Measurements from ENCODE around the gene RNASEH1. TPM values are rescaled to one million over a fixed set of nuclear protein-coding genes. Genes with fewer than 3 reads are reported as not detected.

RNASEH1 gene
- total and polyA plus RNA-seq, 2 of the 4 experiments (the other 2 are of a cell fraction), result 23.5 to 23.7 TPM

GRCh38 chr2:3584608-3585260 is 26.6 kb upstream of the RNASEH1 start (continued):
- no peak for TF ChIP-seq USF2 (IDR thresholded peaks at IDR 0.05; ENCODE audit: low read depth, low read length)

DNA sequence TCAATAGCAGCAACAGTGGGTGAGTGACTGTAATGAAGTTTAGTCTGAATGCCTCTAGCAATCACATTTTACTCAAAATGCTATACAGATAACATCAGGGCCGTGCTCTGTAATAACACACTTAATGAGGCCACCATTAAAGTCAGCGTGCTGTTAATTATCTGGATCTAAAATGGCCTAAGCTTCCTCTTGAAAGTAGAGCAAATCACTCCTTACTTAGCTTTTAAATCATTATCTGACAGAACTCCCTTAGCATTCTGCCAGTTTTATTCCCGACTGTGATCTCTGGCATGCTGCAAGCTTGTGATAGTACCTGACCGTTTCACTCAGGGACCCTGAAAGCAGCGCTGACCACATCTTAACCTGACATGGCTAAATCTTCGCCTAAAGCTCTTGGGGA is 25.9 kb upstream of the RNASEH1 start:
- peak overlapping the region; percentile 50 for H2BK20ac ChIP-seq (ENCODE audit: low read depth, low read length)

More for the DNA sequence above, 25.9 kb upstream of the RNASEH1 start:
- Histone ChIP-seq H2BK15ac (ENCODE audit: low read depth, low read length) (peak overlapping the region; percentile 93; the same call in 1 of the 3 replicates), H4K20me1 (ENCODE audit: insufficient read depth, low read length) (peaks cover 22% of the 10 kb centered on the region), H3K14ac (replicated peaks; ENCODE audit: low read depth, low read length) (peak overlapping the region; percentile 69; the same call in 1 of the 2 replicates), H3K4me2 (ENCODE audit: low read depth, low read length) (no peak overlapping the region), H3K9me1 (ENCODE audit: insufficient read depth, low read length) (peaks cover 12% of the 10 kb centered on the region), H2BK5ac (ENCODE audit: low read depth, low read length, poor library complexity, severe bottlenecking) (peak overlapping the region; percentile 41), H3K36me3 (ENCODE audit: control insufficient read depth, insufficient read depth, low read length) (peaks cover 28% of the 10 kb centered on the region), H2AK9ac (replicated peaks; ENCODE audit: low read depth, low read length, poor library complexity) (peak overlapping the region; percentile 51), H3K27me3 (ENCODE audit: control insufficient read depth, insufficient read depth, low read length) (no peaks in the 10 kb centered on the region), H3K4ac (ENCODE audit: low read depth, low read length) (peak overlapping the region; percentile 90), H3K56ac (ENCODE audit: extremely low read depth, insufficient read depth, low read length) (no peak overlapping the region), H3K18ac (ENCODE audit: low read depth, low read length) (no peak overlapping the region; the same call in 1 of the 2 replicates), H3K4me1 (ENCODE audit: control insufficient read depth, insufficient read depth, low read length) (peaks cover 21% of the 10 kb centered on the region), H3K4me3 (ENCODE audit: insufficient read depth, low read depth, low read length) (no peak overlapping the region), H3K27ac (ENCODE audit: insufficient read depth, low read length) (peak overlapping the region; percentile 82), H3K9ac (ENCODE audit: low read depth, low read length) (peak overlapping the region; percentile 2; the same call in 1 of the 2 replicates), H3K79me1 (ENCODE audit: low read depth in 1 of 2, low read length in 2 of 2) (peaks cover 30 to 61% of the 10 kb centered on the region in 2 experiments; a peak in 3 of 4 replicates), H4K8ac (ENCODE audit: low read depth in 2 of 2, low read length in 2 of 2) (peak overlapping the region; percentile 85 to 99; a peak in 3 of 4 replicates), H3K9me3 (ENCODE audit: control insufficient read depth, insufficient read depth, low read length) (no peaks in the 10 kb centered on the region), H2BK120ac (ENCODE audit: low read depth, low read length) (peak overlapping the region; percentile 91), H2AFZ (replicated peaks; ENCODE audit: low read length, poor library complexity) (no peak overlapping the region), H4K5ac (ENCODE audit: low read depth, low read length) (peak overlapping the region; percentile 33), H2AK5ac (ENCODE audit: low read depth, low read length) (peak overlapping the region; percentile 85; the same call in 1 of the 2 replicates), H4K91ac (ENCODE audit: insufficient read depth, low read depth, low read length) (peak overlapping the region; percentile 70), H3K23ac (ENCODE audit: low read depth, low read length) (peak overlapping the region; percentile 91; the same call in 1 of the 2 replicates)
- ChIA-PET POLR2A (ENCODE audit: unreplicated experiment) (interaction anchor here (0.6 to 1.0 kb wide), 2 partner anchors 8 to 31 kb away, joined by 3 read pairs; no protein-coding TSS in a partner anchor), CTCF (interaction anchor here (0.8 kb wide), 1 partner anchor 45 kb away, joined by 3 read pairs; no protein-coding TSS in a partner anchor)
- dilution Hi-C loops (cut with HindIII; ENCODE audit: low sequenced_read_pairs, unreplicated experiment) (no loop called here), intact Hi-C loops (cut with micrococcal nuclease) (loop anchor here (2.0 kb wide), 1 partner anchor 67 kb away; no protein-coding TSS in a partner anchor), in situ Hi-C loops (cut with MboI; ENCODE audit: low sequenced_read_pairs) (no loop called here)
- no TSS peak for BruUV-seq (replicated peaks)
- no peak for TF ChIP-seq MAZ (IDR thresholded peaks at IDR 0.05; ENCODE audit: borderline replicate concordance, low read depth, low read length)
- ATAC-seq (ENCODE audit: low read depth) (no peak), DNase-seq (no peak)
- 17% methylated on average over 1 of the region's 6 CpGs; no CpG with 5 or more reads in 1 of the 2 experiments for WGBS, 2 experiments (ENCODE audit: extremely low coverage in 2 of 2, insufficient read length in 1 of 2)
